ENCODE data around the gene PODXL2.

The PODXL2 gene

GRCh38 chr3:127722091-127722784 is 93.3 kb downstream of the PODXL2 start:
- TF ChIP-seq, protein P1, sequence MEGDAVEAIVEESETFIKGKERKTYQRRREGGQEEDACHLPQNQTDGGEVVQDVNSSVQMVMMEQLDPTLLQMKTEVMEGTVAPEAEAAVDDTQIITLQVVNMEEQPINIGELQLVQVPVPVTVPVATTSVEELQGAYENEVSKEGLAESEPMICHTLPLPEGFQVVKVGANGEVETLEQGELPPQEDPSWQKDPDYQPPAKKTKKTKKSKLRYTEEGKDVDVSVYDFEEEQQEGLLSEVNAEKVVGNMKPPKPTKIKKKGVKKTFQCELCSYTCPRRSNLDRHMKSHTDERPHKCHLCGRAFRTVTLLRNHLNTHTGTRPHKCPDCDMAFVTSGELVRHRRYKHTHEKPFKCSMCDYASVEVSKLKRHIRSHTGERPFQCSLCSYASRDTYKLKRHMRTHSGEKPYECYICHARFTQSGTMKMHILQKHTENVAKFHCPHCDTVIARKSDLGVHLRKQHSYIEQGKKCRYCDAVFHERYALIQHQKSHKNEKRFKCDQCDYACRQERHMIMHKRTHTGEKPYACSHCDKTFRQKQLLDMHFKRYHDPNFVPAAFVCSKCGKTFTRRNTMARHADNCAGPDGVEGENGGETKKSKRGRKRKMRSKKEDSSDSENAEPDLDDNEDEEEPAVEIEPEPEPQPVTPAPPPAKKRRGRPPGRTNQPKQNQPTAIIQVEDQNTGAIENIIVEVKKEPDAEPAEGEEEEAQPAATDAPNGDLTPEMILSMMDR (IDR thresholded peaks at IDR 0.05; ENCODE audit: insufficient read depth, low read length) = no peak
- no peak for DNase-seq (ENCODE audit: low read depth in 1 of 2, low spot score in 1 of 2)
- H3K4me3 ChIP-seq (replicated peaks; ENCODE audit: insufficient read depth, low read length) = no peak overlapping the region
- no peak overlapping the region for H3K27ac ChIP-seq (replicated peaks)
- no peaks in the 10 kb centered on the region for H3K27me3 ChIP-seq (ENCODE audit: insufficient read depth, poor library complexity, severe bottlenecking)

Small RNAs within 50 kb of the gene (microRNA-seq; reads per million reads assigned to microRNA genes)
- 26.8 reads per million, percentile 50 among the genes with 10 or more reads in this experiment for gene MIR7976

Measured in HL-60 (cell line).